Middle frontal gyrus (tissue), 1 donor: ENCODE results near the gene NRAP.

Experiments
- DNase-seq: peaks from one replicate; pipeline ENCODE4 v3.0.0-alpha.2; 2015; ENCODE audit warnings: low spot score; ENCODE audit errors: extremely low spot score

Gene NRAP

GRCh38 chr10:113641702-113642101, 22.1 kb downstream of the NRAP start:
- DNase-seq, result no peak

- no peak for DNase-seq
Measured at GRCh38 chr10:113639966-113640365, 23.9 kb downstream of the NRAP start.

- no peak for DNase-seq
Measured at GRCh38 chr10:113631684-113632367, 32.0 kb downstream of the NRAP start.

- no peak for DNase-seq
Measured at GRCh38 chr10:113630929-113631533, 32.8 kb downstream of the NRAP start.

- no peak for DNase-seq
Measured at GRCh38 chr10:113628607-113629153, 35.2 kb downstream of the NRAP start.

GRCh38 chr10:113627836-113628235, 36.0 kb downstream of the NRAP start:
- DNase-seq, result no peak

- DNase-seq, result no peak
Measured at GRCh38 chr10:113626809-113627355, 37.0 kb downstream of the NRAP start.

GRCh38 chr10:113625461-113626186, 38.2 kb downstream of the NRAP start:
- no peak for DNase-seq

- DNase-seq, result no peak
Measured at GRCh38 chr10:113622831-113623230, 41.0 kb downstream of the NRAP start.

- no peak for DNase-seq
Measured at GRCh38 chr10:113621799-113622198, 42.0 kb downstream of the NRAP start.

GRCh38 chr10:113620936-113621335, 42.9 kb downstream of the NRAP start:
- DNase-seq, result no peak

- no peak for DNase-seq
Measured at GRCh38 chr10:113620511-113620910, 43.3 kb downstream of the NRAP start.

- no peak for DNase-seq
Measured at GRCh38 chr10:113619401-113619800, 44.4 kb downstream of the NRAP start.

GRCh38 chr10:113618338-113618737, 45.5 kb downstream of the NRAP start:
- DNase-seq, result no peak

GRCh38 chr10:113617086-113617485, 46.8 kb downstream of the NRAP start:
- DNase-seq, result no peak

- no peak for DNase-seq
Measured at GRCh38 chr10:113616244-113617074, 47.4 kb downstream of the NRAP start.

- no peak for DNase-seq
Measured at GRCh38 chr10:113613977-113614690, 49.7 kb downstream of the NRAP start.

GRCh38 chr10:113613427-113613826, 50.4 kb downstream of the NRAP start:
- DNase-seq, result no peak

- no peak for DNase-seq
Measured at GRCh38 chr10:113612154-113612553, 51.7 kb downstream of the NRAP start.
